ENCODE measurements around the gene MAPKBP1.

DNA sequence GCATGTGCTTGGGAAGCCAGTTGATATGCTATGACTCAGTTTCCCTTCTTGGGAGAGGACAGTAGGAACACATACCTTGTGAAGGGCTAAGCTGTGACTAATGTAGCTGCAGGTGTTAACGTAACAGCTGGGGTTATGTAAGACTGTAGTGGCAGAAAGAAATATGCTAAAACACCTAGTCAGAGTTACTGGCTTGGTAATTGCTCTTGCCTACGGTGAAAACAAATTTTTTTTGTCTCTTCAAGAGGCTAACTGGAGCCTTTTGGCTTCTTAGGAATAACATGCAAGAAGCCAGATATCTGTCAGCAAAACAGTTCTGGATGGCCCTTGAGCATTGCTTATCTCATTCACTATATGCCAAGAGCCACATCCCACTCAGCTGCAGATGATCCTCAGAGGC is 1.4 kb downstream of the MAPKBP1 start:
- TF ChIP-seq, protein P1, sequence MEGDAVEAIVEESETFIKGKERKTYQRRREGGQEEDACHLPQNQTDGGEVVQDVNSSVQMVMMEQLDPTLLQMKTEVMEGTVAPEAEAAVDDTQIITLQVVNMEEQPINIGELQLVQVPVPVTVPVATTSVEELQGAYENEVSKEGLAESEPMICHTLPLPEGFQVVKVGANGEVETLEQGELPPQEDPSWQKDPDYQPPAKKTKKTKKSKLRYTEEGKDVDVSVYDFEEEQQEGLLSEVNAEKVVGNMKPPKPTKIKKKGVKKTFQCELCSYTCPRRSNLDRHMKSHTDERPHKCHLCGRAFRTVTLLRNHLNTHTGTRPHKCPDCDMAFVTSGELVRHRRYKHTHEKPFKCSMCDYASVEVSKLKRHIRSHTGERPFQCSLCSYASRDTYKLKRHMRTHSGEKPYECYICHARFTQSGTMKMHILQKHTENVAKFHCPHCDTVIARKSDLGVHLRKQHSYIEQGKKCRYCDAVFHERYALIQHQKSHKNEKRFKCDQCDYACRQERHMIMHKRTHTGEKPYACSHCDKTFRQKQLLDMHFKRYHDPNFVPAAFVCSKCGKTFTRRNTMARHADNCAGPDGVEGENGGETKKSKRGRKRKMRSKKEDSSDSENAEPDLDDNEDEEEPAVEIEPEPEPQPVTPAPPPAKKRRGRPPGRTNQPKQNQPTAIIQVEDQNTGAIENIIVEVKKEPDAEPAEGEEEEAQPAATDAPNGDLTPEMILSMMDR (conservative IDR thresholded peaks at IDR 0.05; ENCODE audit: low read length) = no peak
- no peak for TF ChIP-seq EZH2phosphoT487 (IDR thresholded peaks at IDR 0.05; ENCODE audit: borderline replicate concordance, low read depth, low read length)
